GM23248 (cell line): ENCODE measurements around the gene BCAP31. TPM values are rescaled to one million over a fixed set of nuclear protein-coding genes. Genes with fewer than 3 reads are reported as not detected.

Source experiments
- DNase-seq: peaks from one replicate; pipeline ENCODE4 v3.0.0-alpha.2; 2015
- H2AFZ ChIP-seq: fragments of 200-600 bp; sonication (generic); 2 replicates; pipeline ENCODE4 v1.6.1; 2016; ENCODE audit warnings: antibody characterized with exemption
- H3F3A ChIP-seq: fragments of 200-600 bp; sonication (generic); 2 replicates; pipeline ENCODE4 v1.6.1; 2016; ENCODE audit warnings: mild to moderate bottlenecking, antibody characterized with exemption, mixed run types; ENCODE audit not compliant: insufficient read depth
- H3K27ac ChIP-seq: fragments of 200-600 bp; sonication (generic); 2 replicates; pipeline ENCODE4 v1.5.1; 2016; ENCODE audit warnings: mild to moderate bottlenecking
- H3K27me3 ChIP-seq: fragments of 200-600 bp; sonication (generic); replicated peaks from 2 replicates; pipeline ENCODE4 v1.6.1; 2016; ENCODE audit warnings: mild to moderate bottlenecking; ENCODE audit not compliant: insufficient read depth
- H3K36me3 ChIP-seq: fragments of 200-600 bp; sonication (generic); 2 replicates; pipeline ENCODE4 v1.6.1; 2016; ENCODE audit warnings: low read depth, mild to moderate bottlenecking
- H3K4me1 ChIP-seq: fragments of 200-600 bp; sonication (generic); 2 replicates; pipeline ENCODE4 v1.6.1; 2016; ENCODE audit warnings: mild to moderate bottlenecking; ENCODE audit not compliant: insufficient read depth
- H3K4me2 ChIP-seq: fragments of 200-600 bp; sonication (generic); one replicate; pipeline ENCODE4 v1.6.1; 2016; ENCODE audit warnings: mild to moderate bottlenecking; ENCODE audit not compliant: unreplicated experiment
- H3K4me3 ChIP-seq: fragments of 200-600 bp; sonication (generic); 2 replicates; pipeline ENCODE4 v1.5.1; 2016; ENCODE audit warnings: mild to moderate bottlenecking
- H3K79me2 ChIP-seq: fragments of 200-600 bp; sonication (generic); 2 replicates; pipeline ENCODE4 v1.6.1; 2016; ENCODE audit warnings: mild to moderate bottlenecking; ENCODE audit not compliant: insufficient read depth
- H3K9ac ChIP-seq: fragments of 200-600 bp; sonication (generic); 2 replicates; pipeline ENCODE4 v1.6.1; 2016; ENCODE audit warnings: mild to moderate bottlenecking
- H3K9me2 ChIP-seq: fragments of 200-600 bp; sonication (generic); 2 replicates; pipeline ENCODE4 v1.6.1; 2016; ENCODE audit warnings: mixed run types, mild to moderate bottlenecking, moderate library complexity; ENCODE audit not compliant: insufficient read depth
- H3K9me3 ChIP-seq: fragments of 200-600 bp; sonication (generic); one replicate; pipeline ENCODE4 v1.6.1; 2017; ENCODE audit warnings: low read depth
- H4K20me1 ChIP-seq: fragments of 200-600 bp; sonication (generic); 2 replicates; pipeline ENCODE4 v1.6.0; 2016; ENCODE audit not compliant: insufficient read depth
- EZH2 ChIP-seq: fragments of 200-600 bp; sonication (generic); IDR thresholded peaks from 2 replicates; pipeline ENCODE4 v1.6.1; 2018; ENCODE audit warnings: antibody characterized with exemption, mild to moderate bottlenecking; ENCODE audit not compliant: insufficient read depth, poor library complexity, severe bottlenecking
- EZH2phosphoT487 ChIP-seq: fragments of 200-600 bp; sonication (generic); IDR thresholded peaks from 2 replicates; pipeline ENCODE4 v1.6.1; 2018; ENCODE audit warnings: antibody characterized with exemption, moderate library complexity, mild to moderate bottlenecking, low read depth; ENCODE audit not compliant: insufficient read depth
- WGBS, 2 experiments: methylation state at CpG; one replicate each; pipeline ENCODE4 v1.1.6; 2015 to 2017; ENCODE audit warnings: low lambda C conversion rate in 2 of 2, low coverage in 1 of 2; ENCODE audit errors: missing lambda C conversion rate in 2 of 2; 5-methylcytosine and 5-hydroxymethylcytosine counted together
- in situ Hi-C: fragments of 300-500 bp; cut with MboI; formaldehyde crosslinking; loops from 2 replicates; pipeline ENCODE4 v1.15.0; 2020
- polyA plus RNA-seq: library from polyadenylated mRNA; unstranded; fragments of >200 nt; fragmentation: Nextera tagmentation; extraction: Ambion mirVana; gene quantifications from 2 replicates; pipeline ENCODE4 v1.2.1, GENCODE V29; 2016
- total RNA-seq: library from RNA; depleted of rRNA; stranded (reverse); fragments of >200 nt; shearing (Covaris generic); gene quantifications from 2 replicates; pipeline ENCODE4 v1.2.3, GENCODE V29; 2014

BCAP31 gene
- total and polyA plus RNA-seq, 2 experiments from 2014 or later = 180 to 317 TPM

GRCh38 chrX:153689654-153690465 lies 34.3 kb downstream of the BCAP31 start:
- no peaks in the 10 kb centered on the region for H3K4me1 ChIP-seq
- peak overlapping the region; percentile 48; the same call in 1 of the 2 replicates for H3K4me3 ChIP-seq
- peak overlapping the region; percentile 52; the same call in 1 of the 2 replicates for H3K27ac ChIP-seq
- H3K36me3 ChIP-seq = no peaks in the 10 kb centered on the region
- H3K9ac ChIP-seq = peak overlapping the region; percentile 57
- in situ Hi-C loops = no loop called here
- H3K9me2 ChIP-seq = no peaks in the 10 kb centered on the region
- no peaks in the 10 kb centered on the region for H4K20me1 ChIP-seq
- H3K9me3 ChIP-seq = no peaks in the 10 kb centered on the region
- peak; percentile 52 for DNase-seq
- H2AFZ ChIP-seq = no peak overlapping the region
- WGBS, 2 experiments = 57 to 68% methylated on average over 8 to 10 of the region's 19 CpGs
- H3F3A ChIP-seq = no peaks in the 10 kb centered on the region
- TF ChIP-seq EZH2phosphoT487 (no peak), EZH2 (no peak)
- H3K27me3 ChIP-seq = no peaks in the 10 kb centered on the region
- H3K4me2 ChIP-seq = peak overlapping the region; percentile 35
- H3K79me2 ChIP-seq = no peaks in the 10 kb centered on the region

- peak; percentile 70 for DNase-seq
- H3K9ac ChIP-seq = peak overlapping the region; percentile 57
Observed at GRCh38 chrX:153688911-153689590, 35.1 kb downstream of the BCAP31 start.

GRCh38 chrX:153688506-153688905 lies 35.7 kb downstream of the BCAP31 start:
- WGBS, 2 experiments = 0% methylated on average over 2 to 10 of the region's 57 CpGs

More at GRCh38 chrX:153688911-153689590, 35.1 kb downstream of the BCAP31 start:
- peak overlapping the region; percentile 52; the same call in 1 of the 2 replicates for H3K27ac ChIP-seq
- in situ Hi-C loops = no loop called here
- peak overlapping the region; percentile 59; the same call in 1 of the 2 replicates for H3K4me3 ChIP-seq
- no peaks in the 10 kb centered on the region for H3K27me3 ChIP-seq
- H2AFZ ChIP-seq = no peak overlapping the region
- peak overlapping the region; percentile 35 for H3K4me2 ChIP-seq
- H3K9me2 ChIP-seq = no peaks in the 10 kb centered on the region
- no peaks in the 10 kb centered on the region for H3K36me3 ChIP-seq
- no peaks in the 10 kb centered on the region for H3K9me3 ChIP-seq
- TF ChIP-seq EZH2 (no peak), EZH2phosphoT487 (no peak)
- H3K4me1 ChIP-seq = no peaks in the 10 kb centered on the region
- WGBS, 2 experiments = 2 to 5% methylated on average over 8 to 22 of the region's 53 CpGs
- no peaks in the 10 kb centered on the region for H3F3A ChIP-seq
- H4K20me1 ChIP-seq = no peaks in the 10 kb centered on the region
- H3K79me2 ChIP-seq = no peaks in the 10 kb centered on the region

GRCh38 chrX:153688071-153688470 lies 36.1 kb downstream of the BCAP31 start:
- Histone ChIP-seq H3K27me3 (no peaks in the 10 kb centered on the region), H3K4me2 (no peak overlapping the region), H3K4me1 (no peaks in the 10 kb centered on the region), H3K9me2 (no peaks in the 10 kb centered on the region), H3K36me3 (no peaks in the 10 kb centered on the region), H2AFZ (no peak overlapping the region), H3K9ac (no peak overlapping the region), H3K4me3 (no peak overlapping the region), H3K79me2 (no peaks in the 10 kb centered on the region), H4K20me1 (no peaks in the 10 kb centered on the region), H3K27ac (no peak overlapping the region), H3K9me3 (no peaks in the 10 kb centered on the region), H3F3A (no peaks in the 10 kb centered on the region)
- no peak for TF ChIP-seq EZH2phosphoT487
- no peak for TF ChIP-seq EZH2
- in situ Hi-C loops = no loop called here
- WGBS, 2 experiments = no CpG with 5 or more reads among the region's 69 CpGs
- DNase-seq = peak; percentile 23

More at GRCh38 chrX:153688506-153688905, 35.7 kb downstream of the BCAP31 start:
- Histone ChIP-seq H3K79me2 (no peaks in the 10 kb centered on the region), H3K9ac (peak overlapping the region; percentile 56), H3F3A (no peaks in the 10 kb centered on the region), H3K4me3 (peak overlapping the region; percentile 59), H3K9me2 (no peaks in the 10 kb centered on the region), H3K9me3 (no peaks in the 10 kb centered on the region), H3K27me3 (no peaks in the 10 kb centered on the region), H3K27ac (no peak overlapping the region), H3K4me2 (no peak overlapping the region), H2AFZ (no peak overlapping the region), H4K20me1 (no peaks in the 10 kb centered on the region), H3K4me1 (no peaks in the 10 kb centered on the region), H3K36me3 (no peaks in the 10 kb centered on the region)
- in situ Hi-C loops = no loop called here
- peak; percentile 34 for DNase-seq
- TF ChIP-seq EZH2phosphoT487 = no peak
- no peak for TF ChIP-seq EZH2
